ENCODE measurements around the gene SSB. TPM values are rescaled to one million over a fixed set of nuclear protein-coding genes. Genes with fewer than 3 reads are reported as not detected.

The SSB gene
- total and polyA plus RNA-seq, 2 of the 13 experiments (the other 11 are each of a cell fraction or from before 2014, with no cell fraction given), result 109 to 208 TPM

DNA sequence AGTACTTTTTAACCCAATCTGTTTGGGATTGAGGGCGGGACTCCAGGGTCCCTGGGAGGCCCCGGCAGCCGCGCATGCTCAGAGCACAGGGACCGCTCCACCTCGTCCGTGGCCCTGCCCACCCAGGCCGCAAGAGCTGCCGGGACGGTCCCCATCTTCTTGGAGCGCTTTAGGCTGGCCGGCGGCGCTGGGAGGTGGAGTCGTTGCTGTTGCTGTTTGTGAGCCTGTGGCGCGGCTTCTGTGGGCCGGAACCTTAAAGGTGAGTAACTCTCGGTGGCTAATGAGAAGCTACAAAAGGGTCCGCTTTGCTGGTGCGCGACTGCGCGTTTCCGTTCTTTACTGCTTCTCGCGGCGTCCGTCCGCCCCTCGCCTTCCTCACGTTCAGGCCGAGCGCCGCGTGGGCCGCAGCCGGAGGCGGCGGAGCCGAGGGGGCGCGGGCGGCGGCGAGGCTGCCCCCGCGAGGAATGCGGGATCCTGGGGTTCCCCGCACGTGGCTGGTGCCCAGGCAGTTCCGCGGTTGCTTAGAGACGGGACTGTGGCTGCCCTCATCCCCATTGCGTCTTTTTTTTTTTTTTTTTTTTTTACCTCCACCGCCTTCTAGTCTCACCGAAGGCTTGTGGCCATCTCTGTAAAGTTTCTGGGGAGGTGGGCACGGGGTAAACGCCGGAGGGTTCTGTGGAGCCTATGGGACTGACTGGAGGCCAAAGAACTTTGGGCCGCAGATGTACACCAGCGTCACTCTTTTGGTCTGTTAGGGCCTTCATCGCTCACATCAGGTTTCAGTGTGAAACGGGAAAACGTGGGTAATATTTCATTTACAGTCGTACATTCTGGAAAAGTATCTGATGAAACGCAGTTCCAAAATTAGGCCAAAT is at the start of gene SSB (continued):
- TF ChIP-seq, protein P1, sequence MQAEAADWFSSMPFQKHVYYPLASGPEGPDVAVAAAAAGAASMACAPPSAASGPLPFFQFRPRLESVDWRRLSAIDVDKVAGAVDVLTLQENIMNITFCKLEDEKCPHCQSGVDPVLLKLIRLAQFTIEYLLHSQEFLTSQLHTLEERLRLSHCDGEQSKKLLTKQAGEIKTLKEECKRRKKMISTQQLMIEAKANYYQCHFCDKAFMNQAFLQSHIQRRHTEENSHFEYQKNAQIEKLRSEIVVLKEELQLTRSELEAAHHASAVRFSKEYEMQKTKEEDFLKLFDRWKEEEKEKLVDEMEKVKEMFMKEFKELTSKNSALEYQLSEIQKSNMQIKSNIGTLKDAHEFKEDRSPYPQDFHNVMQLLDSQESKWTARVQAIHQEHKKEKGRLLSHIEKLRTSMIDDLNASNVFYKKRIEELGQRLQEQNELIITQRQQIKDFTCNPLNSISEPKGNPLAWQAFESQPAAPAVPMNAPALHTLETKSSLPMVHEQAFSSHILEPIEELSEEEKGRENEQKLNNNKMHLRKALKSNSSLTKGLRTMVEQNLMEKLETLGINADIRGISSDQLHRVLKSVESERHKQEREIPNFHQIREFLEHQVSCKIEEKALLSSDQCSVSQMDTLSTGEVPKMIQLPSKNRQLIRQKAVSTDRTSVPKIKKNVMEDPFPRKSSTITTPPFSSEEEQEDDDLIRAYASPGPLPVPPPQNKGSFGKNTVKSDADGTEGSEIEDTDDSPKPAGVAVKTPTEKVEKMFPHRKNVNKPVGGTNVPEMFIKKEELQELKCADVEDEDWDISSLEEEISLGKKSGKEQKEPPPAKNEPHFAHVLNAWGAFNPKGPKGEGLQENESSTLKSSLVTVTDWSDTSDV (CRISPR knock-in tag; IDR thresholded peaks at IDR 0.05), result peak; percentile 76; the same call in 1 of the 2 replicates
- TF ChIP-seq, protein P2, sequence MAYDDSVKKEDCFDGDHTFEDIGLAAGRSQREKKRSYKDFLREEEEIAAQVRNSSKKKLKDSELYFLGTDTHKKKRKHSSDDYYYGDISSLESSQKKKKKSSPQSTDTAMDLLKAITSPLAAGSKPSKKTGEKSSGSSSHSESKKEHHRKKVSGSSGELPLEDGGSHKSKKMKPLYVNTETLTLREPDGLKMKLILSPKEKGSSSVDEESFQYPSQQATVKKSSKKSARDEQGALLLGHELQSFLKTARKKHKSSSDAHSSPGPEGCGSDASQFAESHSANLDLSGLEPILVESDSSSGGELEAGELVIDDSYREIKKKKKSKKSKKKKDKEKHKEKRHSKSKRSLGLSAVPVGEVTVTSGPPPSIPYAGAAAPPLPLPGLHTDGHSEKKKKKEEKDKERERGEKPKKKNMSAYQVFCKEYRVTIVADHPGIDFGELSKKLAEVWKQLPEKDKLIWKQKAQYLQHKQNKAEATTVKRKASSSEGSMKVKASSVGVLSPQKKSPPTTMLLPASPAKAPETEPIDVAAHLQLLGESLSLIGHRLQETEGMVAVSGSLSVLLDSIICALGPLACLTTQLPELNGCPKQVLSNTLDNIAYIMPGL (CRISPR knock-in tag; IDR thresholded peaks at IDR 0.05; ENCODE audit: borderline replicate concordance in 1 of 2, low read depth in 1 of 2), result peak; percentile 92 to 95
- TF ChIP-seq SKI (IDR thresholded peaks at IDR 0.05; ENCODE audit: partially characterized antibody) (peak; percentile 30), MYC (CRISPR knock-in tag; IDR thresholded peaks at IDR 0.05; ENCODE audit: borderline replicate concordance) (peak; percentile 92), ZNF615 (CRISPR knock-in tag; IDR thresholded peaks at IDR 0.05; ENCODE audit: borderline replicate concordance) (0 out of 2 replicates have a peak, but pooled peaks have one; percentile 26), ZNF205 (CRISPR knock-in tag; IDR thresholded peaks at IDR 0.05) (peak; percentile 87), ZNF335 (CRISPR knock-in tag; IDR thresholded peaks at IDR 0.05) (0 out of 2 replicates have a peak, but pooled peaks have one; percentile 59), ZNF446 (CRISPR knock-in tag; IDR thresholded peaks at IDR 0.05) (peak; percentile 93), ZNF296 (CRISPR knock-in tag; conservative IDR thresholded peaks at IDR 0.05) (no peak), CBFB (CRISPR knock-in tag; IDR thresholded peaks at IDR 0.05) (peak; percentile 15; the same call in 1 of the 2 replicates), KDM4B (CRISPR knock-in tag; IDR thresholded peaks at IDR 0.05) (peak; percentile 84; the same call in 1 of the 2 replicates), CHCHD3 (CRISPR knock-in tag; IDR thresholded peaks at IDR 0.05) (no peak), ZNF713 (CRISPR knock-in tag; IDR thresholded peaks at IDR 0.05) (0 out of 2 replicates have a peak, but pooled peaks have one; percentile 88), FOXK2 (IDR thresholded peaks at IDR 0.05) (no peak), ZNF264 (CRISPR knock-in tag; IDR thresholded peaks at IDR 0.05) (peak; percentile 78), ZNF160 (CRISPR knock-in tag; IDR thresholded peaks at IDR 0.05) (peak; percentile 61; the same call in 1 of the 2 replicates), ZEB1 (IDR thresholded peaks at IDR 0.05; ENCODE audit: insufficient replicate concordance, low read depth) (no peak)
- TF ChIP-seq, protein P3, sequence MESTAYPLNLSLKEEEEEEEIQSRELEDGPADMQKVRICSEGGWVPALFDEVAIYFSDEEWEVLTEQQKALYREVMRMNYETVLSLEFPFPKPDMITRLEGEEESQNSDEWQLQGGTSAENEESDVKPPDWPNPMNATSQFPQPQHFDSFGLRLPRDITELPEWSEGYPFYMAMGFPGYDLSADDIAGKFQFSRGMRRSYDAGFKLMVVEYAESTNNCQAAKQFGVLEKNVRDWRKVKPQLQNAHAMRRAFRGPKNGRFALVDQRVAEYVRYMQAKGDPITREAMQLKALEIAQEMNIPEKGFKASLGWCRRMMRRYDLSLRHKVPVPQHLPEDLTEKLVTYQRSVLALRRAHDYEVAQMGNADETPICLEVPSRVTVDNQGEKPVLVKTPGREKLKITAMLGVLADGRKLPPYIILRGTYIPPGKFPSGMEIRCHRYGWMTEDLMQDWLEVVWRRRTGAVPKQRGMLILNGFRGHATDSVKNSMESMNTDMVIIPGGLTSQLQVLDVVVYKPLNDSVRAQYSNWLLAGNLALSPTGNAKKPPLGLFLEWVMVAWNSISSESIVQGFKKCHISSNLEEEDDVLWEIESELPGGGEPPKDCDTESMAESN (CRISPR knock-in tag; conservative IDR thresholded peaks at IDR 0.05), result peak; percentile 66
- TF ChIP-seq, protein P4, sequence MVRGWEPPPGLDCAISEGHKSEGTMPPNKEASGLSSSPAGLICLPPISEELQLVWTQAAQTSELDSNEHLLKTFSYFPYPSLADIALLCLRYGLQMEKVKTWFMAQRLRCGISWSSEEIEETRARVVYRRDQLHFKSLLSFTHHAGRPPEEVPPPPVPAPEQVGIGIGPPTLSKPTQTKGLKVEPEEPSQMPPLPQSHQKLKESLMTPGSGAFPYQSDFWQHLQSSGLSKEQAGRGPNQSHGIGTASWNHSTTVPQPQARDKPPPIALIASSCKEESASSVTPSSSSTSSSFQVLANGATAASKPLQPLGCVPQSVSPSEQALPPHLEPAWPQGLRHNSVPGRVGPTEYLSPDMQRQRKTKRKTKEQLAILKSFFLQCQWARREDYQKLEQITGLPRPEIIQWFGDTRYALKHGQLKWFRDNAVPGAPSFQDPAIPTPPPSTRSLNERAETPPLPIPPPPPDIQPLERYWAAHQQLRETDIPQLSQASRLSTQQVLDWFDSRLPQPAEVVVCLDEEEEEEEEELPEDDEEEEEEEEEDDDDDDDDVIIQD (CRISPR knock-in tag; IDR thresholded peaks at IDR 0.05; ENCODE audit: low read depth), result peak; percentile 77
- TF ChIP-seq, protein P5, sequence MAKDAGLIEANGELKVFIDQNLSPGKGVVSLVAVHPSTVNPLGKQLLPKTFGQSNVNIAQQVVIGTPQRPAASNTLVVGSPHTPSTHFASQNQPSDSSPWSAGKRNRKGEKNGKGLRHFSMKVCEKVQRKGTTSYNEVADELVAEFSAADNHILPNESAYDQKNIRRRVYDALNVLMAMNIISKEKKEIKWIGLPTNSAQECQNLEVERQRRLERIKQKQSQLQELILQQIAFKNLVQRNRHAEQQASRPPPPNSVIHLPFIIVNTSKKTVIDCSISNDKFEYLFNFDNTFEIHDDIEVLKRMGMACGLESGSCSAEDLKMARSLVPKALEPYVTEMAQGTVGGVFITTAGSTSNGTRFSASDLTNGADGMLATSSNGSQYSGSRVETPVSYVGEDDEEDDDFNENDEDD (CRISPR knock-in tag; IDR thresholded peaks at IDR 0.05; ENCODE audit: borderline replicate concordance), result peak; percentile 31; the same call in 1 of the 2 replicates

All from HepG2 (cell line).